GM03348 (cell line): ENCODE data around the gene MOV10.

ENCODE experiments used
- DNase-seq: peaks from one replicate; pipeline ENCODE4 v3.0.0; 2012; ENCODE audit warnings: low spot score

MOV10 gene

GRCh38 chr1:112698366-112699310, 24.2 kb downstream of the MOV10 start:
- no peak for DNase-seq

DNA sequence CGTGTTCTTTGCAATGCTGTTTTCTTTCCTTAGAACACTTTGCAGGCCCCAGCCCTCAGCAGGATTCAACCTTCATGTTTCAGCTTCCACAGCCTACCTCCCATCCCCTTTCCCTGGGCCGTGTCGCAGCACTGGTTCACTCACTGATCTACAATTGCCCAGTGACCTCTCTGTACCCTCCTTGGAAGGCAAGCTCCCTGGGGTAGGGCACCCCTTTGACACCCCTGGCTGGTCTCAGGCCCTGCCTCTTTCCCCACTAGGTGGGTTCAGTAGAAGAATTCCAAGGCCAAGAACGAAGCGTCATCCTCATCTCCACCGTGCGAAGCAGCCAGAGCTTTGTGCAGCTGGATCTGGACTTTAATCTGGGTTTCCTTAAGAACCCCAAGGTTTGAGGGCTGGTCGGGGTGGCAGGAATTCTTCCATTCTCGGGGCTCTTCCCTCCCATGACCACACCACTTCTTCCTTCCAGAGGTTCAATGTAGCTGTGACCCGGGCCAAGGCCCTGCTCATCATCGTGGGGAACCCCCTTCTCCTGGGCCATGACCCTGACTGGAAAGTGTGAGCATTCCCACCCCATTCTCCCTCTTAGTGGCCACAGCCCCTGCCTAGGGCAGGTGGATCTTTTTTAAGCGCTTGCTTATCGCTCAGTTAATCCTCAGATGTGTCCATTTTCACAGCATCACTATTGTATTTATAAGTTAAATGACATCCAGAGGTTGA, 25.1 kb downstream of the MOV10 start:
- no peak for DNase-seq

GRCh38 chr1:112700290-112701226, 26.1 kb downstream of the MOV10 start:
- DNase-seq = peak; percentile 89

DNA sequence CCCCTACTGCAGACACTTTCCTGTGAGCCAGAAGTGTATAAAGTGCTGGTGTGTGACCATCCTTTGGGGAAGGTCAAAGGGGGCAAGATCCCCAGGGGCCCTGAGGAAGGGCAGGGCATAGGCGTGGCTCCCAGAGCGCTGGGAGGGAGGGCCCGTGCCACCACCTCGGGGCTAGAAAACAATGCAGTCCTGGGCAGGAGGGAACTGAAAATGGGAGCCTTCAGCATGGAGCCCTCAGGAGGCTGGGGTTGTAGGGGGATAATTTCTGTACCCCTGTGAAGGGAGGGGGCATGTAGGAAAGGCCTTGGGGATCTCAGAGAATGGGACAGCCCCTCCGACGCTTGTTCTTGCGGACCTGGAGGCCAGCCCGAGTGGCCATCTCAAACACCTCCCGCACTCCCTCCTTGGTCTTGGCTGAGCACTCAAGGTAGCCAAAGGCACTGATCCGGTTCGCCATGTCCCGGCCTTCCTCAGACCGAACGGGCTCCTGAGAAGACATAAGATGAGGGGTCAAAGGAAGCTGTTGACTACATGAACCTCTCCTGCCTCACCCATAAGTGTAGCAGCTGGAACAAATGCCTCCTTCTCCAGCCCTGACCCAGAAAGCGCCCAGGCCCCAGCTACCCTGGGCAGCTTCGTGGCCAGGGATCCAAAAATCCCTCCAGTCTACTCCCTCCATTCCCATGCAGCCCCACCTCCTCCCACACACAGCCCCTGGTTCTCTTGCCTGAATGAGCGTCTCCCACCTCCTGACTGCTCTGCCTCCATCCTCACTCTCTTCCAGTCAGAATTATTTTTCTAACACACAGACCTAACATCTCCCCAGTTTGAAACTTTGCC, 27.0 kb downstream of the MOV10 start:
- DNase-seq = no peak

DNA sequence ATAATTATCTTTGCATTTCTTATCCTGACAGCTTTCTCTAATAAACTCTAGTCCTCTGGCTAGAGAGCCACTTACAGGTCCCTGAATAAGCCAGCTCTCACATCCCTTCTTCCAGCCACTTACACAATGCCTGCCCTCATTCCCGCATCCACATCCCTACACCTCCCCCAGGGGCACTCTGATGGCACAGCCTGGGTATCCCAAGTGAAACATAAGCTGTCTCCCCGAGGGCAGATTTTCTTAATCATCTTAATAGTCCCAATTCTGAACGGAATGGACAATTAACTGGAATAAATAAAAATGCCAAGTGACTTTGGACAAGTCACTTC, 27.6 kb downstream of the MOV10 start:
- no peak for DNase-seq

DNA sequence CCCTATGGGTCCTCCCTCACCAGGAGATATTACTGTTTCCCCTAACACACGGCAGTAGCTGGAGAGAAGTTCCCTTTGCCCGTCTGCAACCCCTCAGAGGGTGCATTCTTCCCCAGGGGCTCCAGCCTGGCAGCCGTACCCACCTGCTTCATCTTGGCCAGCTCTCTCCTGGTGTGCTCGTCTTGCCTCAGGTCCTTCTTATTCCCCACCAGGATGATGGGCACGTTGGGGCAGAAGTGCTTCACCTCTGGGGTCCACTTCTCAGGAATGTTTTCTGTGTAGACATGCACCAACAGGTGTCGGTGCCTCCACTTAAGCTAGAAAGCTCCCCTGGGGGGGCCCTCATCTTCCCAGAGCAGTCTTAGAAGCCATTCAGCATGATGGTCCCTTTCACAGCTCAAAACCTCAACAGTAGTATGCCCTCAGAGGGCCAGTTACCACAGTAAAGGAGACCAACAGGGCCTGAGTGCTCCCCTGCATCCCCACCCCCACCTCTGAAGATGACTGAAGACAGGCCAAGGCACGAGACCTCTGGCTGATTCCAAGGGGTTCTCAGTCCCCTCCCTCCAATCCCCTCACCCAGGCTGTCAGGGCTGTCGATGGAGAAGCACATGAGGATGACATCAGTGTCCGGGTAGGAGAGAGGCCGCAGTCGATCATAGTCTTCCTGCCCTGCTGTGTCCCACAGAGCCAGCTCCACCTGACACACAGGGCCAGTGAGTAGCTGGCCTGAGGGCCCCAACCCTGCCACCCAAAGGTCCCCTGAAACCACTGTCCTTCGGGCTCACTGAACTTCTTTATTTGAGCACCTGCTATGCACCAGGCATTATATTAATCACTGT, 28.2 kb downstream of the MOV10 start:
- no peak for DNase-seq

DNA sequence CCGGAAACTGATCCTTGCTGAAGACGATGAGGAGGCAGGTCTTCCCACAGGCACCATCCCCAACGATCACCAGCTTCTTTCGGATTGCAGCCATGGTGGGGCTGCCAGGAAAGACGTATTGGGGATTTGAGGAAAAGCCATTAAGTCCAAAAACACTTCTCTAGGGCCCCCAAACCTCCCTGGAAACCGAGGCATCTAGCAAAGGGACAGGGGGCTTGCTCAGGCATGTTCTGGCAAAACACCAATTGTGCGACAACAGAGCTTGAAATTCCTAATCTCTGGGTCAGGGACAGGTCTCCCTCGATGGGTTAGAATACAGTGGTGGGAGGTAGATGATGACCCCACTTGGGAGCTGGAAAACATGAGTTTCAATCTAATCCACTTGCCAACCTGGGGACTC, 29.2 kb downstream of the MOV10 start:
- DNase-seq = no peak

GRCh38 chr1:112704391-112704933, 30.0 kb downstream of the MOV10 start:
- no peak for DNase-seq

DNA sequence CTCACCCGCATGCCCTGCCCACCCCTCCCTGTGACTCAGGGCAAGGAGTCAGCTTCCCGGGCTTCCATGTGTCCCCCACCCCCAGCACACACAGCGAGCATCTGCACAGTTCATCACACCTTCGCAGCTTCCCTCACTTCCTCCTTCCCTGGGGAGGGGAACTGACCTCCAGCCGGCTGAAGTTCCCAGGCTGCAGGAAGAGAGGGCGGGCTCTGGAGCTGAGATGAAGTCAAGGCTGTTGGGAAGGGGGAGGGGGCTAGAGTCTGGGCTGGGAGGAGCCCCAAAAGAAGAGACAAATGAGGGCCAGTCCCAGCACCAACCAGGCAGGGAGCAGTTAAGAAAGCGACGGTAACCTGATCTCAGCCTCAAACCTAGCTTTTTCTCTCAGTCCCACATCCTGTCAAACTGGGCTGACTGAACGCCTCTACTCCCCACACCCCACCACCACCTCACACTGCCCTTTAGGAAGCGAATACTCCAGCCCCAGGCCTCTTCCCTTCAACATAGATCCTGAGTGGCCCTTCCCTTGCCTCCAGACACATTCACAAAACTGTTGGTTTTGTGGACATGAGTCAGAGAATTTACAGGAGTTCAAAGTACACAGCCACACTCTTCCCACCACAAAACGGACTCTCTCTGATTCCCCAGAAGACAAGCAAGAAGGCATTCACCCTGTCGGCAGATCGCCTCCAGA, 30.6 kb downstream of the MOV10 start:
- DNase-seq = peak; percentile 94

DNA sequence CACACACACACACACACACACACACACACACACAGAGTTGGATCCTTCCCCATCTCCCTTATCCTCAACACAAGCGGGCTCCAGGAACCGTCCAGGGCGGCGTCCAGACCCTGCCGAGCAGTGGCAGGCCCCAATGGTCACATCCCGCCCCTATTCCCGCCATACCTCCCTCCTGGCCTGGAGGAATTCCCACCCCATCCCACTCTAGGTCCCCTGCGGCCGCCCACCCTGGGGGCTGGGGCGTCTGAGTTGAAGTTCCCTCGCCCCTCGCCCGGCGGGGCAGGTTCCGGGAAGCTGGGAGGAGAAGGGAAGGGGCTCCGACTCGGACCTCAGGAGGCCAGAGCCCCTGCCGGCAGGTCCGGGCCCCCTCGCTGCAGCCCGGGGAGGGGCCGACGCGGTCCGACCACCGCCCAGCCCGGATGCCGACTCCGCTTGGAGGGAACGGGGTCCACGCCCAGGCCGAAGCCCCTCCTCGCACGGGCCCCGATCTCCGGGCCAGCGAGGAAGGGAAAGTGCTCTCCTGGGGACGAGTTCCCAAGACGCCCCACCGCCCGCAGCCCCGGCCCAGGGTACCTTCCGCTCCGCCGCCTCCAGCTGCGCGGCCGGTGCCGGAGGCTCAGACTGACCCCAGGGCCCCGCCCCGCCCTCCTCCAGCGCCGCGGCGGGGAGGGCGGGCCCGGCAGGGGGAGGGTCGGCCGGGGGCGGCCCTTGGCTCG, 32.2 kb downstream of the MOV10 start, which contains the start of gene RHOC:
Gene RHOC (minus strand): TSS at position 623 of the 716 bp plus-strand sequence. CDS start 3,328 bp downstream, outside the sequence.
- DNase-seq = peak; percentile 97

DNA sequence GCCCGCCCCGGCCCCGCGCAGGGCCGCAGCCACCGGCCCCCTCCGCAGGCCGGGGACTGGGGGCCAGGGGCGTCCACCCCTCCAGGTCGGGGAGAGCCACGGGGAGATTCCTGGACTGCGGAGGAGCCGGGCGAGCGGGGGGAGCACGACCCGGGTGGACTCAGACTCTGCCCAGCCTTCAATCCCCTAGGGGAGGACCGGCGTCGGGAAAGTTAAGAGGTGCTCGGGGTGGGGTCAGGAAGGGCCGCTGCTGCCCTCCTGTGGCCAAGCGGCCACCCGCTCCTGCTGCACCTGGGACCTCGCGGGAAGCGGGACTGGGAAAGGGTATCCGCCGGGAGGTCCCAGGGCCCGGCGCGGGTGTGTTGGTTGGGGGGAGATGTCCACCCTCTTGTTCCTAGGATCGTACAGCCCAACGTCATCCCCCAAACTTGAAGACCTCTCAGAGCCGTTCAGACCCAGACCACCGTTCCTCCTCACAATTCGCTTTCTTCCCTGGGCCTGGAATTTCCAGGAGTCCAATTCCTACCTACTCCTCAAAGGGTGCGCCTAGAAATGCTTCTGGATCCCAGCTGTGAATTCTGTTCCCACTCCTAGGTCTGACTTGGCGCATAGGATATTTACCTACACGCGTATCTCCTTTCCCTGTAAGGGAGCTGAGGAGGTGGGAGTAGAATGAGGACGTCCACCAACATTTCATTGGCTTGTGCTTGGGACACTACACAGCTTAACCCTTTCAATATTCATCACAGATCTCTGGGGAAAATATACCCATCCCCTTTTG, 33.0 kb downstream of the MOV10 start:
- peak; percentile 94 for DNase-seq

DNA sequence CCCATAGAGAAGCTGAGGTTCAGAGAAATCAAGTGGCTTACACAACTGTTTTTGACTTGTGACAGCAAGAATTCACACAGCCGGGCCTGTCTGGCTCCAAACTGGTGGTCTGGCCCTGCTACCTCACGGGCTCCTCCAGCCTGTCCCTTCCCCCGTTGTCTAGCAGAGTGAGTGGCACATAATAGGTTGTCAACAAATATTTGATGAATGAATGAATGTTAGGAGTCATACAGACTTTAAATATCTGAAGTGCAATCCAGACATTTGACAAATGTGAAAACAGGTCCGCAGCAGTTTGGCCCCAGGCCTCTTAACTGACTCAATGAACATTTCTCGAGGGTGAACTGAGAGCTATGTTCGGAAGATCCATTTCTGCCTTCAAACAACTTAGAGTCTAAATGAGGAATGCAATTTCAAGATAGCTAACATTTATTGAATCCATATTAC, 33.6 kb downstream of the MOV10 start:
- no peak for DNase-seq

DNA sequence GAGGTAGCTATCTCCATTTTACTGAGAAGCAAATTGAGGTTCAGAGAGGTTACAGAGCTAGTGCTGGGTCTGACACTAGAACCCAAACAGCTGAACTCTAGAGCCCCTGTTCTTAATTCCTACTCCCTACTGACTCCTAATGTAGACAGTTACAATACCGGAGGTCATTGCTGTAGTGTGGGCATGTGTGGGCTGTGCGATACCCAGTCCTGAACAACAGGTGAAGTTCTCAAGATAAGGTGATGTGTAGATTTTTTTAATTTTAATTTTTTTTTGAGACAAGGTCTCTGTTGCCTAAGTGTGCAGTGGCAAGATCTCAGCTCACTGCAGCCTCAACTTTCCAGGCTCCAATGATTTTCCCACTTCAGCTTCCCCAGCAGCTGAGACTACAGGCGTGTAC, 34.0 kb downstream of the MOV10 start:
- DNase-seq = no peak

- no peak for DNase-seq
Measured at GRCh38 chr1:112710159-112710558, 35.7 kb downstream of the MOV10 start.

GRCh38 chr1:112710586-112710985, 36.1 kb downstream of the MOV10 start:
- DNase-seq = no peak

DNA sequence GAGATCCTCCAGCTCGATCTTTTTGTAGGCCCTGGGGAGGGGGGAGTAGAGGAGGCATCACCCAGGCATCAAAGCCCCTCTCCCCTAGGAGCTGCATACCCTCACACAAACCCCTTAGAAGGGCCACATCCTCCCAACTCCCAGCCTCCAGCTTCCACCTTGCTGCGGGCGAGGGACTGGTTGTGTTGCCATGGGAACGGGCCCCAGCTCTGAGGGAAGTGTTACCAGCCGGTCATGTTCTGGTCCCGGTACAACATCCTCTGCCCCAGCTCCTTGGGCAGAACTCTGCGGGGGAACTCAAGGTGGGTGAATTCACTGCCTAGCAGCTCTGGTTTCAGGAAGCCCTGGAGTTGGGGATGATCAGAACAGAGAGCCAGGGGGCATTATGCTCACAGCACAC, 36.6 kb downstream of the MOV10 start:
- DNase-seq = no peak

- DNase-seq = no peak
Measured at GRCh38 chr1:112711670-112712069, 37.2 kb downstream of the MOV10 start.

GRCh38 chr1:112712191-112712590, 37.7 kb downstream of the MOV10 start:
- DNase-seq = no peak
